GM18499 (cell line): ENCODE results near the gene GGTLC3.
"Not testable (repeated sequence)": the region's sequence is repeated elsewhere in the genome, so short reads cannot be mapped to it uniquely, and the experiment has no call there.

Source experiments
- ATAC-seq: cut with Tn5 transposase; IDR thresholded peaks from one replicate; pipeline ENCODE4 v1.9.1; 2021; ENCODE audit warnings: moderate number of reproducible peaks; ENCODE audit not compliant: insufficient read depth, unreplicated experiment

GGTLC3 gene

GRCh38 chr22:18518061-18518460 lies at the start of gene GGTLC3:
Gene GGTLC3, minus strand, starts transcription at chr22:18518161. Its CDS starts 264 bp downstream, at chr22:18517897.
- not testable (repeated sequence) for ATAC-seq

GRCh38 chr22:18560099-18560974 lies 42.4 kb upstream of the GGTLC3 start:
- not testable (repeated sequence) for ATAC-seq

- not testable (repeated sequence) for ATAC-seq
Measured at GRCh38 chr22:18558939-18559338, 41.0 kb upstream of the GGTLC3 start.

GRCh38 chr22:18558516-18558915 lies 40.6 kb upstream of the GGTLC3 start:
- ATAC-seq: not testable (repeated sequence)

- ATAC-seq: not testable (repeated sequence)
Measured at GRCh38 chr22:18554280-18555256, 36.6 kb upstream of the GGTLC3 start.

- ATAC-seq: not testable (repeated sequence)
Measured at GRCh38 chr22:18552839-18553597, 35.1 kb upstream of the GGTLC3 start.

- not testable (repeated sequence) for ATAC-seq
Measured at GRCh38 chr22:18551046-18551445, 33.1 kb upstream of the GGTLC3 start.

GRCh38 chr22:18549458-18550179 lies 31.7 kb upstream of the GGTLC3 start:
- not testable (repeated sequence) for ATAC-seq

- ATAC-seq: not testable (repeated sequence)
Measured at GRCh38 chr22:18544615-18545014, 26.7 kb upstream of the GGTLC3 start.

- not testable (repeated sequence) for ATAC-seq
Measured at GRCh38 chr22:18543400-18543799, 25.4 kb upstream of the GGTLC3 start.

GRCh38 chr22:18539994-18540393 lies 22.0 kb upstream of the GGTLC3 start:
- not testable (repeated sequence) for ATAC-seq

GRCh38 chr22:18534315-18534714 lies 16.4 kb upstream of the GGTLC3 start:
- ATAC-seq: not testable (repeated sequence)

- not testable (repeated sequence) for ATAC-seq
Measured at GRCh38 chr22:18533633-18534032, 15.7 kb upstream of the GGTLC3 start.

- not testable (repeated sequence) for ATAC-seq
Measured at GRCh38 chr22:18529416-18530145, 11.6 kb upstream of the GGTLC3 start.

GRCh38 chr22:18528597-18529415 lies 10.8 kb upstream of the GGTLC3 start:
- ATAC-seq: not testable (repeated sequence)

GRCh38 chr22:18527752-18528596 lies 10.0 kb upstream of the GGTLC3 start, which contains the start of gene TMEM191B:
Gene TMEM191B, plus strand, starts transcription at chr22:18527802. Its CDS starts 179 bp downstream, at chr22:18527981.
- not testable (repeated sequence) for ATAC-seq

GRCh38 chr22:18523328-18523727 lies 5.4 kb upstream of the GGTLC3 start:
- not testable (repeated sequence) for ATAC-seq
